B cell (primary cell): Measurements from ENCODE around the gene KAZN. TPM values are rescaled to one million over a fixed set of nuclear protein-coding genes. Genes with fewer than 3 reads are reported as not detected.

Experiments
- ATAC-seq: fragments of 200-7000 bp; cut with Tn5 transposase; one replicate; pipeline ENCODE4 v1.10.0; 2021; ENCODE audit warnings: low read depth, mild to moderate bottlenecking, moderate number of reproducible peaks, moderate library complexity
- CTCF ChIA-PET: fragments of 350-600 bp; sonication (Branson Sonifier 250); formaldehyde crosslinking; loops from one replicate; lab custom pipeline; 2021; ENCODE audit warnings: antibody characterized with exemption, inconsistent platforms; lab: Charles Lee
- POLR2A ChIA-PET: fragments of 350-600 bp; sonication (Branson Sonifier 250); formaldehyde crosslinking; loops from one replicate; lab custom pipeline; 2021; ENCODE audit warnings: antibody characterized with exemption; lab: Charles Lee
- DNase-seq: peaks from one replicate; pipeline ENCODE4 v3.0.0; 2013
- H2AFZ ChIP-seq: 2 replicates; pipeline ENCODE4 v1.6.1; 2012; ENCODE audit warnings: mild to moderate bottlenecking, low read depth, low read length; ENCODE audit not compliant: insufficient read depth, poor library complexity, severe bottlenecking
- H3K27ac ChIP-seq, 2 donors: 1 replicate in 1 of 2; 2 replicates in 1 of 2; pipeline ENCODE4 v1.5.1; 2012 to 2013; ENCODE audit warnings: low read length in 2 of 2, mild to moderate bottlenecking in 2 of 2, moderate library complexity in 1 of 2
- H3K27me3 ChIP-seq, 4 experiments: fragments of 200-600 bp in 1 of 4; sonication (generic) in 1 of 4; replicated peaks in 1 of 4; 1 replicate in 2 of 4; 2 replicates in 2 of 4; pipeline versions ENCODE4 v1.6.1 to v1.7.0; 2013 to 2016; ENCODE audit warnings: low read length in 3 of 4, mild to moderate bottlenecking in 2 of 4, mixed read lengths in 1 of 4, moderate library complexity in 1 of 4; ENCODE audit not compliant: insufficient read depth in 4 of 4, control insufficient read depth in 3 of 4; ENCODE audit errors: control extremely low read depth in 1 of 4
- H3K36me3 ChIP-seq, 2 experiments: replicated peaks in 1 of 2; 1 replicate in 1 of 2; 2 replicates in 1 of 2; pipeline versions ENCODE4 v1.6.1 to v1.7.1; 2013; ENCODE audit warnings: low read length in 1 of 2; ENCODE audit not compliant: insufficient read depth in 2 of 2, control insufficient read depth in 1 of 2; ENCODE audit errors: control extremely low read depth in 1 of 2, extremely low read depth in 1 of 2
- H3K4me1 ChIP-seq, 2 donors: fragments of 200-600 bp in 1 of 2; sonication (generic) in 1 of 2; 1 replicate in 1 of 2; 2 replicates in 1 of 2; pipeline versions ENCODE4 v1.5.1 to v1.6.1; 2013 to 2017; ENCODE audit warnings: low read length in 2 of 2; ENCODE audit not compliant: control insufficient read depth in 2 of 2, insufficient read depth in 2 of 2
- H3K4me2 ChIP-seq: replicated peaks from 2 replicates; pipeline ENCODE3; 2012; ENCODE audit warnings: mild to moderate bottlenecking, low read depth, low read length; ENCODE audit not compliant: poor library complexity, severe bottlenecking
- H3K4me3 ChIP-seq, 5 experiments: fragments of 200-600 bp in 1 of 5; sonication (generic) in 1 of 5; 1 replicate in 3 of 5; 2 replicates in 2 of 5; pipeline versions ENCODE4 v1.5.1 to v1.7.0; 2011 to 2016; ENCODE audit warnings: low read length in 4 of 5, mild to moderate bottlenecking in 4 of 5, low read depth in 2 of 5, control low read depth in 1 of 5, moderate library complexity in 1 of 5; ENCODE audit not compliant: insufficient read depth in 1 of 5; ENCODE audit errors: control extremely low read depth in 1 of 5, extremely low read depth in 1 of 5
- H3K79me2 ChIP-seq: fragments of 200-600 bp; sonication (generic); one replicate; pipeline ENCODE4 v1.6.0; 2016; ENCODE audit warnings: low read length; ENCODE audit not compliant: control insufficient read depth, insufficient read depth
- H3K9ac ChIP-seq: fragments of 200-600 bp; sonication (generic); 2 replicates; pipeline ENCODE4 v1.6.1; 2017; ENCODE audit warnings: mild to moderate bottlenecking, low read length, moderate library complexity
- H3K9me3 ChIP-seq, 3 donors: one replicate each; pipeline versions ENCODE4 v1.6.1 to v1.7.1; 2013; ENCODE audit warnings: low read length in 2 of 3; ENCODE audit not compliant: control insufficient read depth in 2 of 3, insufficient read depth in 1 of 3; ENCODE audit errors: control extremely low read depth in 1 of 3
- H4K20me1 ChIP-seq: 2 replicates; pipeline ENCODE4 v1.6.0; 2012; ENCODE audit warnings: mild to moderate bottlenecking, low read length; ENCODE audit not compliant: insufficient read depth, control insufficient read depth, poor library complexity, severe bottlenecking
- H3K27ac Mint-ChIP-seq: one replicate; pipeline ENCODE4 v1.8.0; 2021; ENCODE audit warnings: mixed read lengths
- H3K27me3 Mint-ChIP-seq: one replicate; pipeline ENCODE4 v1.8.0; 2021; ENCODE audit warnings: mixed read lengths
- H3K4me1 Mint-ChIP-seq: one replicate; pipeline ENCODE4 v1.8.0; 2021; ENCODE audit warnings: mixed read lengths
- H3K4me3 Mint-ChIP-seq: one replicate; pipeline ENCODE4 v1.8.0; 2021; ENCODE audit warnings: mixed read lengths
- H3K9me3 Mint-ChIP-seq: one replicate; pipeline ENCODE4 v1.8.0; 2022; ENCODE audit warnings: mixed read lengths; ENCODE audit not compliant: insufficient read depth
- CTCF ChIP-seq: fragments of 200-600 bp; IDR thresholded peaks from one replicate; pipeline ENCODE4 v1.8.0; 2022; ENCODE audit warnings: antibody characterized with exemption, mild to moderate bottlenecking
- EZH2 ChIP-seq: IDR thresholded peaks from 2 replicates; pipeline ENCODE4 v1.6.1; 2012; ENCODE audit warnings: borderline replicate concordance, low read depth, mild to moderate bottlenecking, moderate library complexity, low read length; ENCODE audit not compliant: insufficient read depth, poor library complexity, severe bottlenecking
- WGBS: methylation state at CpG from one replicate; pipeline ENCODE4 v1.1.5; 2013; ENCODE audit warnings: missing lambda C conversion rate; ENCODE audit not compliant: insufficient coverage; 5-methylcytosine and 5-hydroxymethylcytosine counted together
- intact Hi-C: fragments of 100-400 bp; cut with micrococcal nuclease; formaldehyde crosslinking; loops from one replicate; pipeline ENCODE4 v1.10.0; 2022
- polyA plus RNA-seq: library from polyadenylated mRNA; depleted of rRNA; stranded (reverse); fragments of >200 nt; gene quantifications from 2 replicates; pipeline ENCODE4 v1.2.3, GENCODE V29; 2012
- total RNA-seq, 2 donors: library from RNA; stranded (reverse); fragments of 120-200 nt in 1 of 2; gene quantifications; 1 replicate in 1 of 2; 2 replicates in 1 of 2; pipeline versions ENCODE4 v1.2.3 to v1.2.4, GENCODE V29; 2013 to 2022

KAZN gene
- total and polyA plus RNA-seq, 2 donors (not counting 1 experiment from before 2014, with no cell fraction given): 0.13 to 0.39 TPM

GRCh38 chr1:15067148-15067547 lies 468.7 kb downstream of the KAZN start:
- Mint-ChIP-seq H3K27me3 (no peaks in the 10 kb centered on the region), H3K27ac (no peak overlapping the region), H3K9me3 (no peaks in the 10 kb centered on the region), H3K4me1 (no peaks in the 10 kb centered on the region), H3K4me3 (no peak overlapping the region)
- Histone ChIP-seq H3K4me3 (no peak overlapping the region), H3K27me3 (no peaks in the 10 kb centered on the region), H3K27ac (no peak overlapping the region), H3K9ac (no peak overlapping the region), H2AFZ (no peak overlapping the region), H3K4me1 (no peaks in the 10 kb centered on the region), H4K20me1 (no peaks in the 10 kb centered on the region), H3K36me3 (no peaks in the 10 kb centered on the region), H3K4me2 (no peak overlapping the region), H3K9me3 (peaks cover 0 to 7% (median 5%) of the 10 kb centered on the region in 3 donors), H3K79me2 (no peaks in the 10 kb centered on the region)
- ChIA-PET POLR2A (no interaction called here), CTCF (interaction anchor here (1.3 kb wide), 1 partner anchor 20 kb away, joined by 3 read pairs; no protein-coding TSS in a partner anchor)
- 86% methylated on average over 1 of the region's 4 CpGs for WGBS
- no peak for DNase-seq
- TF ChIP-seq CTCF (no peak), EZH2 (no peak)
- no peak for ATAC-seq
- intact Hi-C loops: no loop called here

GRCh38 chr1:15068152-15068551 lies 469.7 kb downstream of the KAZN start:
- no peak overlapping the region for H3K27ac Mint-ChIP-seq
- H2AFZ ChIP-seq: no peak overlapping the region
- no peaks in the 10 kb centered on the region for H3K27me3 Mint-ChIP-seq
- CTCF ChIA-PET: no interaction called here
- H3K4me2 ChIP-seq: no peak overlapping the region
- no peaks in the 10 kb centered on the region for H3K27me3 ChIP-seq
- TF ChIP-seq EZH2 (no peak), CTCF (no peak)
- H3K27ac ChIP-seq: no peak overlapping the region
- H3K79me2 ChIP-seq: no peaks in the 10 kb centered on the region
- POLR2A ChIA-PET: no interaction called here
- 94% methylated on average over 12 of the region's 14 CpGs for WGBS
- H3K9me3 Mint-ChIP-seq: no peaks in the 10 kb centered on the region
- H3K9me3 ChIP-seq: no peaks in the 10 kb centered on the region
- H3K9ac ChIP-seq: no peak overlapping the region
- H3K36me3 ChIP-seq: no peaks in the 10 kb centered on the region
- intact Hi-C loops: no loop called here
- DNase-seq: no peak
- no peaks in the 10 kb centered on the region for H4K20me1 ChIP-seq
- H3K4me1 Mint-ChIP-seq: no peaks in the 10 kb centered on the region
- ATAC-seq: no peak
- no peak overlapping the region for H3K4me3 ChIP-seq
- peaks cover 0 to 3% of the 10 kb centered on the region in 2 donors for H3K4me1 ChIP-seq
- no peak overlapping the region for H3K4me3 Mint-ChIP-seq
